MCF 10A (cell line): ENCODE data around the gene GARS1. TPM values are rescaled to one million over a fixed set of nuclear protein-coding genes. Genes with fewer than 3 reads are reported as not detected.

Source experiments
- BruUV-seq: library from RNA; stranded (reverse); fragments of 400-500 nt; replicated peaks from 2 replicates; lab custom pipeline; 2021; lab: Mats Ljungman, UMichigan
- CTCF ChIA-PET: fragments of 300-600 bp; sonication (Branson Sonifier 250); formaldehyde crosslinking; extraction: SDS; loops from one replicate; lab custom pipeline; 2021; ENCODE audit warnings: antibody characterized with exemption, inconsistent platforms; lab: Yijun Ruan, JAX
- POLR2A ChIA-PET: fragments of 300-600, 350-650 bp; sonication (Branson Sonifier 250); formaldehyde crosslinking; extraction: SDS; loops from one replicate; lab custom pipeline; 2020; ENCODE audit warnings: antibody characterized with exemption, inconsistent platforms; lab: Yijun Ruan, JAX
- DNase-seq: peaks from one replicate; pipeline ENCODE4 v3.0.0-alpha.2; 2018; ENCODE audit not compliant: unreplicated experiment
- H3K27ac Mint-ChIP-seq: one replicate; pipeline ENCODE4 v1.8.0; 2022; ENCODE audit warnings: mild to moderate bottlenecking, low read depth, mixed read lengths; ENCODE audit not compliant: unreplicated experiment
- H3K27me3 Mint-ChIP-seq: one replicate; pipeline ENCODE4 v1.8.0; 2022; ENCODE audit warnings: mixed read lengths; ENCODE audit not compliant: insufficient read depth, unreplicated experiment
- H3K36me3 Mint-ChIP-seq: one replicate; pipeline ENCODE4 v1.8.0; 2022; ENCODE audit warnings: mild to moderate bottlenecking, moderate library complexity, mixed read lengths; ENCODE audit not compliant: insufficient read depth, unreplicated experiment
- H3K4me1 Mint-ChIP-seq: one replicate; pipeline ENCODE4 v1.8.0; 2022; ENCODE audit warnings: mixed read lengths; ENCODE audit not compliant: insufficient read depth, unreplicated experiment
- H3K4me3 Mint-ChIP-seq: one replicate; pipeline ENCODE4 v1.8.0; 2022; ENCODE audit warnings: mild to moderate bottlenecking, moderate library complexity, mixed read lengths; ENCODE audit not compliant: unreplicated experiment
- H3K9me3 Mint-ChIP-seq: one replicate; pipeline ENCODE4 v1.8.0; 2022; ENCODE audit warnings: mixed read lengths; ENCODE audit not compliant: unreplicated experiment
- CTCF ChIP-seq: fragments of 200-600 bp; IDR thresholded peaks from one replicate; pipeline ENCODE4 v1.8.0; 2022; ENCODE audit warnings: antibody characterized with exemption, mild to moderate bottlenecking; ENCODE audit not compliant: unreplicated experiment
- intact Hi-C: fragments of 100-400 bp; cut with micrococcal nuclease; formaldehyde crosslinking; loops from 2 replicates; pipeline ENCODE4 v1.14.1; 2022
- total RNA-seq: library from RNA; stranded (reverse); gene quantifications from 2 replicates; pipeline ENCODE4 v1.2.3, GENCODE V29; 2022

The GARS1 gene
- total RNA-seq, 1 experiment from 2014 or later, result 386 TPM

- peaks cover 20% of the 10 kb centered on the region for H3K9me3 Mint-ChIP-seq
- H3K4me1 Mint-ChIP-seq, result no peaks in the 10 kb centered on the region
- no peak for DNase-seq
- TF ChIP-seq CTCF, result no peak
- no peak overlapping the region for H3K4me3 Mint-ChIP-seq
- H3K27ac Mint-ChIP-seq, result peak overlapping the region; percentile 10
- no TSS peak for BruUV-seq
- H3K27me3 Mint-ChIP-seq, result no peaks in the 10 kb centered on the region
- ChIA-PET CTCF (interaction anchor here (2.3 to 10.0 kb wide), 2 partner anchors 9 to 17 kb away, joined by 6 to 77 read pairs; no protein-coding TSS in a partner anchor), POLR2A (no interaction called here)
- peaks cover 60% of the 10 kb centered on the region for H3K36me3 Mint-ChIP-seq
- intact Hi-C loops, result no loop called here
Observed at GRCh38 chr7:30572212-30572841, 22.4 kb upstream of the GARS1 start.

DNA sequence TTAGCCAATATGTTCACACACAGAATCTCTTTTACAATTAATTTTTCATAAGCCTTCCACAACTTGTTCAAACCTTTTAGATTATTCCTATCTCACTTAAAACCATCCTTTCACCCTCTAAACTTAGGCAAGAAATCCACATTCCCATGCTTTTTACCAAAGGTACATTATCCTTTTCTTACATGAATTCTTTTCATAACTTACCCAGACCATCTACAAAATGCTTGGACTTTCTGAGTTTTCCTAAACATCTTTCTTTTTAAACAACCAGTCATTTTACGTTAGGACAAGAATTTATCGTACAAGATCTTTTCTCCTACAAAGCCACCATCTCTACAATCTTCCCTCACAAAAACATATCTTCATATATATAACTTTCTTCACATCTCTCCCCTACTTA lies 18.8 kb upstream of the GARS1 start:
- Mint-ChIP-seq H3K9me3 (peaks cover 12% of the 10 kb centered on the region), H3K36me3 (peaks cover 60% of the 10 kb centered on the region), H3K27me3 (no peaks in the 10 kb centered on the region), H3K27ac (no peak overlapping the region), H3K4me1 (no peaks in the 10 kb centered on the region), H3K4me3 (no peak overlapping the region)
- DNase-seq, result no peak
- CTCF ChIA-PET, result interaction anchor here (0.8 to 10.0 kb wide), 3 partner anchors 12 to 164 kb away, joined by 4 to 77 read pairs (median 4); no protein-coding TSS in a partner anchor
- POLR2A ChIA-PET, result interaction anchor here (1.1 kb wide), 1 partner anchor 18 kb away, joined by 3 read pairs; the partner anchor contains the start of gene GARS1
- no peak for TF ChIP-seq CTCF
- BruUV-seq, result no TSS peak
- intact Hi-C loops, result no loop called here

DNA sequence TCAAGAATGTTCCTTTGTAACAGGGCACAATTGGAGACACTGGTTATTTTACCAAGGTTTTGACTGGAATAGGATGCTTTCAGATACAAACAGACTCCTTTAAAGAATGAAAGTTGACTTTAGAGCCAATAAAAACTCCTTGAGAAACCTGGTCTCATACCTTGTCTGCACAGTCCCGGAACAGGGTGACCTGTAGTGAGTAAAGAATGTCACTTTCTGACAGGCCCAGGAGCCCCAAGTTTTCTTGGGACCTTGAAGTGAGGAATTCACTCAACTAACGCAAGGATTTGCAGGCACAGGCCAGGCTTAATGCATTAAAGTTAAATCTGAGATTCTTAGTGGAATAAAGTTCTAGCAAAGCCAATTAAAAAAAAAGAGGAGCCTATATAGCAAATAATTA lies 11.5 kb upstream of the GARS1 start:
- no peak for DNase-seq
- Mint-ChIP-seq H3K9me3 (no peaks in the 10 kb centered on the region), H3K4me1 (no peaks in the 10 kb centered on the region), H3K27ac (no peak overlapping the region), H3K4me3 (no peak overlapping the region), H3K36me3 (peaks cover 48% of the 10 kb centered on the region), H3K27me3 (no peaks in the 10 kb centered on the region)
- ChIA-PET CTCF (no interaction called here), POLR2A (no interaction called here)
- no peak for TF ChIP-seq CTCF
- intact Hi-C loops, result no loop called here
- no TSS peak for BruUV-seq

DNA sequence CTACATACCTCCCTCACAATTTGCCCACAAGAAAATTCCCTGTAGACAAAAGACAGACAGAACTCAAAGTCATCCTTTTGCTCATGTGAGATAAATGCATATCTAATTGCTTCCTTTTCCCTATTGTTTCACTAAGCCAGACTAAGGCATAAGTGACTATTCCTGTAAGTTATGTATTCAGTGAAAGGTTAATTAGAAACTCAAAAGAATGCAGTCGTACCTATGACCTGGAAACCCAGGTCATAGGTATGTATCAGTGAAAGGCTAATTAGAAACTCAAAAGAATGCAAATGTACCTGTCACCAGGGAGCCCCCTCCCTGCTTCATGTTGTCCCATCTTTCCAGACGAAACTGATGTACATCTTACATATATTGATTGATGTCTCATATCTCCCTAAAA lies 10.3 kb upstream of the GARS1 start:
- Mint-ChIP-seq H3K4me3 (no peak overlapping the region), H3K27me3 (no peaks in the 10 kb centered on the region), H3K36me3 (peaks cover 38% of the 10 kb centered on the region), H3K4me1 (no peaks in the 10 kb centered on the region), H3K27ac (no peak overlapping the region), H3K9me3 (no peaks in the 10 kb centered on the region)
- no TSS peak for BruUV-seq
- DNase-seq, result no peak
- POLR2A ChIA-PET, result no interaction called here
- CTCF ChIA-PET, result interaction anchor here (0.6 to 0.7 kb wide), 2 partner anchors 19 to 21 kb away, joined by 3 to 4 read pairs; no protein-coding TSS in a partner anchor
- intact Hi-C loops, result no loop called here
- TF ChIP-seq CTCF, result no peak
